SH-SY5Y (cell line): ENCODE results near the gene CDKN2AIP.
A peak's percentile ranks its signal among the peaks of the same experiment; 100 is the strongest.

Experiments used
- GATA2 ChIP-seq: IDR thresholded peaks from 2 replicates; pipeline ENCODE4 v1.6.1; 2011; ENCODE audit warnings: mild to moderate bottlenecking, low read depth, low read length
- GATA3 ChIP-seq: IDR thresholded peaks from 2 replicates; pipeline ENCODE4 v1.6.1; 2011; ENCODE audit warnings: low read depth, mild to moderate bottlenecking, low read length, moderate library complexity

CDKN2AIP gene

GRCh38 chr4:183444214-183445096, at the start of gene CDKN2AIP:
Gene CDKN2AIP, plus strand, starts transcription at chr4:183444636. Its CDS starts 162 bp downstream, at chr4:183444798.
- TF ChIP-seq GATA2 (peak; percentile 41; the same call in 1 of the 2 replicates), GATA3 (no peak)

GRCh38 chr4:183395395-183395794, 49.0 kb upstream of the CDKN2AIP start:
- TF ChIP-seq GATA2 (no peak), GATA3 (no peak)

DNA sequence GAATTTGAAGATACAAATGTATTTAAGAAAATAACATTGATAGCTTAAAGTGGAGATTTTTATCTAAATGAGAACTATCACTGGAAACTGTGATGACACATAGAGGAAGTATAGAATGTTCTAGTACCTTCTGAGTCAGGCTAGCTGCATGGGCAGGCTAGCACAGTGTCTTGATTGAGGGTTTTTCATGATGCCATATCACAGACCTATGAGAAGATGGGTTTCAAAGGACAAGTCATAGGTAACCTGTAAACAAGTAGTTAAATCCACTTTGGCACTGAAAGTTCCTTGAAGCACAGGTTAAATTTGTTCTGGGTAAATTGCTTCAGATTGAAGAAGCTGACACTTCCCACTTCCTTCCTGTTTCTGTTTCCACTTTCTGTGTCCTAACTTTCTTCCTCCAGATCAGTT, 48.2 kb upstream of the CDKN2AIP start:
- no peak for TF ChIP-seq GATA2
- TF ChIP-seq GATA3: no peak

DNA sequence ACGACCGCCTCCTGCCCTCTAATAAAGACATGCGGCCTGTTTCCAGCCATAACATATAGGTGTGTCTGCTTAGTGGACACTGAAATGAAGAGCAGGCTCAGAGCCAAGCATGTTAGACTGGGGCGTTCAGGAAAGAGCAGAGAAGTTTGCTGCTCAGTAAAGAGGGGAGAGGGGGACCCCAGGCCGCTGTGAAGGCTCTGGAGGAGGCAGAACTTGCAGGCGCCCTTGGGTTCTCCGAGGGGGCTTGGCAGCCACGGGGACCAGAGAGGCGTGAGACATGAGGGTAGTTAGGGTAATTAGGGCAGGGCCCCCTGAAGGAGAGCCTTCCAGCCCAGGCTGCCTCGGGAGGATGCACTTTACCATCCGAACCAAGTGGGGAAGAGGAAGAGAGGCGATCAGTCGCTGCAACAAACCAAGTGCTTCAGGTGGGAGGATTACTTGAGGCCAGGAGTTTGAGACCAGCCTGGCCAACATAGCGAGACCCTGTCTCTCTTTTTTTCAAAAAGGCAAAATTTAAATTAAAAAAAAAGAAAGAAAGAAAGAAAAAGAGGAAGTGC, 46.6 kb upstream of the CDKN2AIP start:
- TF ChIP-seq GATA2 (no peak), GATA3 (no peak)

- TF ChIP-seq GATA3 (no peak), GATA2 (no peak)
Observed at GRCh38 chr4:183398298-183399125, 45.9 kb upstream of the CDKN2AIP start.

DNA sequence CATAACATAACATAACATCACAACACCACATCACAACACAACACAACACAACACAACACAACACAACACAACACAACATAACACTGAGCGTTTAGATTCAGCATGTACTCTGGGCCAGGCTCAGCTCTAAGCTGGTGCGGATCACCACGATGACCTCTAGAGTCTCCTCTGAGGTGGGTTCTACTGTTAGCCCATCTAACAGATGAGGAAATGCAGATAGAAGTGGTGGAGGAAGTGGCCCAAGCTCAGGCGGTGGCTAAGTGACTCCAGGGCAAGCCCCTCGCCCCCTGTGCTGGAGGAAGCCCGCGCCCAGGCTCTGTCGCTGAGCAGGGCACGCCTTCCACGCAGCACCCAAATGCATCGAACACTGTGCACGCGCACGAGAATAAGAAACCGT, 45.3 kb upstream of the CDKN2AIP start:
- TF ChIP-seq GATA2 (no peak), GATA3 (no peak)

DNA sequence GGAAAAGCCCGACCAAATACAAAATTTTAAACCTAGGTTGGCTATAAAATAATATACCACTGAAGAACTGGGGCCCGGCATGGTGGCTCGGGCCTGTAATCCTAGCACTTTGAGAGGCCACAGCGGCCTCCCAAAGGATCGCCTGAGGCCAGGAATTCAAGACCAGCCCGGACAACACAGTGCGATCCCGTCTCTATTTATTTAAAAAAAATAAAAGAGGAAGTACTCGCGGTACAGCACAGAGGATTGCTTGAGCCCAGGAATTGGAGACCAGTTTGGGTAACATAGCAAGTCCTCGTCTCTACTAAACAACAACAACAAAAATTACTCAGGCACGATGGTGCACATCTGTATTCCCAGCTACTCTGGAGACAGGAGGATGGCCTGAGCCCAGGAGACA, 44.8 kb upstream of the CDKN2AIP start:
- no peak for TF ChIP-seq GATA2
- TF ChIP-seq GATA3: no peak

GRCh38 chr4:183400035-183400434, 44.4 kb upstream of the CDKN2AIP start:
- TF ChIP-seq GATA2: no peak
- no peak for TF ChIP-seq GATA3

DNA sequence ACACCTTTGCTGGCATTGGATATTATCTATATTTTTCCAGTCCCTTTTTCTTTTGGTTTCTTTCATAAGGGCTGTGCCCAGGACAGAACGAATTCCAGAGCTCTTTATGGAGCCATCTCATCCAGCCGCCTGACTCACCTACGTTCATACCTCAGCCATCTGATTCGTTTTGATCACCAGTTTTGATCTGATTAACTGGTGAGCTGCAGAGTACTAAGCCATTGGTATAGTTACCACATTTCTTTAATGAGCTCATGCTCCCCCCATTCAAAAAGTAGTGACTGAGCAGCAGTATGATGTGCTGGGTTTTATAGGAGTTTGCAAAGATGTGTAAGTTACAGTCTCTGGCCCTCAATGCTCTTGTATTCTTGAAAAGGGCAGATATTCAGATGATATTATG, 43.0 kb upstream of the CDKN2AIP start:
- TF ChIP-seq GATA2: no peak
- no peak for TF ChIP-seq GATA3

DNA sequence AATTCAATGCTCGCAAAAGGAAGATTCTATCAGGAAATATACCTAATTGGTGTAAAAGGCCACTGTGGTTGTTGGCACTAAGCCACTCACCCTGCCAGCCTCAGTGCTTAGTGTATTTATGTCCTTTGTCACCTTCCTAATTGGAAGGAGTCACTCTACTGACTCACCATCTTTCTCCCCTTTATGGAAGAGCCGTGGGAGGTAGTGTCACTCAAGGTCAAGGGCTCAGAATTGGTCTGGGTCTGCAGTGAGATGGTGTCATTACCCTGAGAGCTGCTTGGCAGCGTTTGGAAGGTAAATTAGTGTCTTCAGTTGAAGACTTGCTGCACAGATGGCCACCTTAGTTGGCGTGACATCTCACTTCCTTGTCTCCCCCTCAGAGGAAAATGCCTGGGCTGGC, 41.7 kb upstream of the CDKN2AIP start:
- TF ChIP-seq GATA2: no peak
- no peak for TF ChIP-seq GATA3

DNA sequence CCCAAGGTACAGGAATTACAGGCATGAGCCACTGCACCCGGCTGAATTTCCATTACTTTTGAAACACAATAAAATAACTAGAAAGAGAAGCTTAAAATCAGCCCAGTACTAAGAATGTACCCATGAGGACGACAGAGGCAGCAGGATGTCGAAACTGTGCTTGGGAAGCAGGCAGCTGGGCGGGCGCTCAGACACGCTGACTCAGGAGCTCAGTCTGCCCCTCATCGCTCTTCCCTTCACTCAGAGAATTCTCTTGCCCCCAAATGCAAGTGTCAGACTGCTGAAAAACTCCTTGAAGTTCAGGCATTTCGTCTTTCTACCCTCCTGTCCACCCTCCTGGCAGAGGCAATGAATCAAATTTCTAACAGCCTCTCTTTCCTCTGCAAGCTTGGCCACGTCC, 41.0 kb upstream of the CDKN2AIP start:
- TF ChIP-seq GATA2 (no peak), GATA3 (no peak)

DNA sequence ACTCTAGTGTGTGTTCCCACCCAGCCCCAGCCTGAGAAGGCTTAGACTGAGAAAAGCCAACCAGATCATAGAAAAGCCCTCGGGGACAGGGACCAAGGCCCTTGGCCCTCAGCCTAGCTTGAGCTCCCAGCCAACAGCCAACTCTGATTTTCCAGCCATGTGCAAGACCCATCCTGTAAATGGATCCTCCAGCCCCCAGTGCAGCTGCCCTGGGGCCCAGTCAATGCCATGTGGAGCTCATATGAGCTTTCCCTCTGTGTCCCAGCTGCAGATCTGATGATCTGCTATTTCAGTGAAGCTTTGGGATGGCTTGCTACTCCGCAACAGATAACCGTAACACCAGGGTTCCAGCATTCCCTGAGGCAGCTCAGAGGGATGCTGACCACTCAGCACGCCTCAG, 40.5 kb upstream of the CDKN2AIP start:
- no peak for TF ChIP-seq GATA2
- TF ChIP-seq GATA3: no peak

GRCh38 chr4:183405303-183405702, 39.1 kb upstream of the CDKN2AIP start:
- no peak for TF ChIP-seq GATA2
- TF ChIP-seq GATA3: no peak

- TF ChIP-seq GATA3 (no peak), GATA2 (no peak)
Observed at GRCh38 chr4:183407128-183407585, 37.3 kb upstream of the CDKN2AIP start.
